Ramos (cell line): Measurements from ENCODE around the gene TRERF1.

Experiments
- in situ Hi-C: fragments of 300-500 bp; cut with MboI; formaldehyde crosslinking; loops from one replicate; pipeline ENCODE4 v1.14.3; 2022; ENCODE audit warnings: low sequenced_read_pairs; ENCODE audit not compliant: unreplicated experiment

TRERF1 gene

GRCh38 chr6:42372699-42373098 lies 79.0 kb downstream of the TRERF1 start:
- in situ Hi-C loops = no loop called here

DNA sequence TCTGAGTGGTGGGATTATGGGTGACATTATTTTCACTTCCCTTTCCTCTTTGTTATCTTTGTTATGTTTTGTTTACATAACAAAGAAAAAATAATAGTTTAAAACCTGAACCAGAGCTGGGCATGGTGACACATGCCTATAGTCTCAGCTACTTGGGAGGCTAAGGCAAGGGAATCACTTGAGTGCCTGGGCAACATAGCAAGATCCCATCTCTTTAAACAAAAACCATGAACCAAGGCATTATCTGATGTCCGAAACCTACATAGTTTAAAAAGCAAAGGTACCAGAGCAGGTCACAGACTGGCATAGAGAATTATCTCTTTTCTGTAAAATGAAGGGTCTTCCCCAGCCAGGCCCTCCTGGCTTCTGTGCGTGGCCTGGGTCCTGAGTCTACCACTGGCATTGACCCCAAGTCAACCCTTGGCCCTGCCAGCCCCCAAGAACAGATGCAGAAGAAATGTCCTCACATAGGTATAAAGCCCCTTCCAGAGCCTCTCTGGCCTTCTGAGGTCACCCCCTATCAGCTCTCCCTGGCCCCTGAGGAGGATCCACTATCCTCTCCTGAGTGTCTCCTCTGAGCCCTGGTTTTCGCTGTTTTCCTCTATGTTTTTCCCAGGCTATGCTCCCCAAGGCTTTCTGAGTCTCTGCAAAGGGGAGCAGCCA lies 81.3 kb downstream of the TRERF1 start:
- in situ Hi-C loops = no loop called here

GRCh38 chr6:42369568-42369967 lies 82.2 kb downstream of the TRERF1 start:
- in situ Hi-C loops = no loop called here

- in situ Hi-C loops = no loop called here
Measured at GRCh38 chr6:42368181-42368580, 83.5 kb downstream of the TRERF1 start.

GRCh38 chr6:42367353-42368011 lies 84.2 kb downstream of the TRERF1 start:
- in situ Hi-C loops = no loop called here

GRCh38 chr6:42366999-42367352 lies 84.8 kb downstream of the TRERF1 start:
- in situ Hi-C loops = no loop called here

- in situ Hi-C loops = no loop called here
Measured at GRCh38 chr6:42366011-42366705, 85.6 kb downstream of the TRERF1 start.

DNA sequence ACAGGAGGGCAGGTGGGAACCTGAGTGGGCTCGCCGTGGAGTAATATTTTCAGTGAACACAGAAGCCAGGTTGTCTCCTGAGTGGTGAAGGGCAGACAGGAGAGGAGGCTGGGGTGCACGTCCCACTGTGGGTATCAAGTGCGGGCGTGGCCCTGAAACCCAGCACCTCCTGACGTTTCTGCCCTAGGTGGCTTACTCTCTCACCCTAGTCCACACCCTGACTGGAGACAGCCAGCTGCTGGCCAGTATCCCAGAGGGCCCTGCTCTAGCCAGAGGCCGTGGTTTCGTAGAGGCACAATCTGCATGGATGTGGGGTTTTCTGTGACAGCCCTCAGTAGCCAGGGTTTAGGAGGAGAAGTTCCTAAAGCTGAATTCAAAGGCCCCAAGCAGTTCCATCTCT lies 86.7 kb downstream of the TRERF1 start:
- in situ Hi-C loops = no loop called here

GRCh38 chr6:42363926-42364849 lies 87.5 kb downstream of the TRERF1 start:
- in situ Hi-C loops = no loop called here

GRCh38 chr6:42361036-42361435 lies 90.7 kb downstream of the TRERF1 start:
- in situ Hi-C loops = no loop called here

GRCh38 chr6:42359021-42359420 lies 92.7 kb downstream of the TRERF1 start:
- in situ Hi-C loops = no loop called here

GRCh38 chr6:42355416-42355815 lies 96.3 kb downstream of the TRERF1 start:
- in situ Hi-C loops = no loop called here

DNA sequence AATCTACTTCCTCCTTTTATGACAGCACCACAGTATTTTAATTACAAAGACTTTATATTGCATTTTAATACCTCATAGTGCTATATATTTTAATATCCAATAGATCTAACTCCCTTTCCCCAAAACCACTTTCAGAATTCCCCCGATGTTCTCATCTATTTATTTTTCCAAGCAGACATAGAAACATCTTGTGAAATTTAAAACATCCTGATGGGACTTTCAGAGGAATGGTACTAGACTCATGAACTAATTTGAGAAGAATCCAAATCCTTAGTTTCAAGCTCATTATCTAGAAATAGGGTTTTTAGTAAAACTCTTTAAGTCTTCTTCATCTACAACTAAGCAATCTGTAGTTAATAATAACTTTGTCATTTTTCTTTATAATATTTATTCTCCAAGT lies 97.0 kb downstream of the TRERF1 start:
- in situ Hi-C loops = no loop called here

GRCh38 chr6:42352856-42353564 lies 98.7 kb downstream of the TRERF1 start:
- in situ Hi-C loops = no loop called here

- in situ Hi-C loops = no loop called here
Measured at GRCh38 chr6:42350911-42351310, 100.8 kb downstream of the TRERF1 start.

- in situ Hi-C loops = no loop called here
Measured at GRCh38 chr6:42349753-42350511, 101.8 kb downstream of the TRERF1 start.

DNA sequence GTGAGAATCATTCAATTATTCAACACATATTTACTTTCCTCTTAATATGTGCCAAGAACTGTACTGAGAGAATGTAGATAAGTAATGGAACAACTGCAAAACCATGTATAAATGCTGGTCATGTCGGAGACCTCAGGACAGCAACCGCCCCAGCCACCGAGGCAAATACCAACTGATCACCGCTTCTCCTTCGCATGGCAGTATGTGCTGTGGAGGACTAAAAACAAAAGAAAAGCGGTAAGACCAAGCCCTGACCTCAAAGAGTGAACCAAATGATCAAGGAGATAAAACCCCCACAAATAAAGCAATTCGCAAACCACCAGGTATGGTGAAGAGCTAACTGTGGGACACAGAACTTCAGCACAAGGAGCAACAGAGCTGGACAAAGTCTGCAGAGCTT lies 104.3 kb downstream of the TRERF1 start:
- in situ Hi-C loops = no loop called here

DNA sequence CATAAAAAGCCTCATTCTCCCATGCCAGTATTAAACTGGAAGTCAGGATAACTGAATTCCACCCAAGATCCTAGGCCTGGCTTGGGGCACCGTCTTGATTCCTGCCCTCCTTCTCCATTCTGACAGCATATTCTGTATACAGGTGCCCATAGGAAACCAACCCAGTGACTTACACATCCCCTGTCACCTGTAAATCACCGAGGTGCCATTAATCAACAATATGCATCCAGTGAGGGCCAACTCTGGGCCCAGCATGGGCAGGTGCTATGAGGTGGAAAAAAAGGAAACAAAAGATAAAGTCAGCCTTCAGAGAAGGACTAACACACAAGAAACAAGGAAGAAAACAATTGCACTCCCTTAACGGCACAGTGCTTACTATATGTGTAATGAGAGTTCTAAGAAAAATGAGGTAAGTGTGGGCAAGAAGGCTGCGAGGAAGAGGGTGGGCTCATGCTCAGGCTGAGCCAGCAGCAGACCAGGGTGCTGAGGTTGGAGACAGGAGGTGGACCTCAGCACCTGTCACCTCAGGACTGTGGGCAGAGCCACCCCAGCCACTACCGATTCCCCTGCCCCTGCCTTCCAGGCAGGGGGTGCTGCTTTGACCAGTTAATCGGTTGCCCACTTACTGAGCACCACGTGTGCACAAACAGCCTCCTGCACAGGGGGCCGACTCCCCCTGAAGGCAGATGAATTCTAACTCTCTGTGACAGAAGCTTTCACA lies 105.9 kb downstream of the TRERF1 start:
- in situ Hi-C loops = no loop called here

DNA sequence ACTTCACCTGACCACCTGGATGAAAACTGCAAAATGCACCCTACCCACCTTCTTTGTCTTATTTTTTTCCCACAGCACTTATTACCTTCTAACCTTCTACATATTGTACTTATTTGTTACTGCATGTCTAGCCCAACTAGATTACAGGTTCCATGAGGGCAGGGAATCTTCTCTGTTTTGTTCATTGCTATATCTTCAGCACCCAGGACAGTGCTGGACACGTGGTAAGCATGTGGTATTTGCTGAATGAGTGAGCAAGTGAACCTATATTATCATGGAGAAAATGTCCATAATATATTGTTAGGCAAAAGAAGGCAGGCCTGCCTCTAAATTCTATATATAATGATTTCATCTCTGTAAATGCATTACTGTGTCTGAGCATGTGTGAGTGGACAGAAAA lies 107.0 kb downstream of the TRERF1 start:
- in situ Hi-C loops = no loop called here
